Measurements from ENCODE around the gene ALDH16A1. TPM values are rescaled to one million over a fixed set of nuclear protein-coding genes. Genes with fewer than 3 reads are reported as not detected.

Gene ALDH16A1
- total RNA-seq, 1 donor from 2014 or later = 61.4 TPM

- Mint-ChIP-seq H3K9me3 (no peaks in the 10 kb centered on the region), H3K27ac (no peak overlapping the region), H3K36me3 (ENCODE audit: low read depth) (no peaks in the 10 kb centered on the region), H3K4me3 (no peak overlapping the region), H3K27me3 (peaks cover 82% of the 10 kb centered on the region), H3K4me1 (peaks cover 34% of the 10 kb centered on the region)
- ATAC-seq (ENCODE audit: low read depth) (no peak), DNase-seq (no peak)
- ChIA-PET CTCF (no interaction called here), POLR2A (interaction anchor here (0.7 kb wide), 1 partner anchor 483 kb away, joined by 5 read pairs; no protein-coding TSS in a partner anchor)
- intact Hi-C loops (cut with micrococcal nuclease) = no loop called here
- no peak for TF ChIP-seq CTCF (IDR thresholded peaks at IDR 0.05)
Observed at GRCh38 chr19:49435670-49436069, 17.4 kb upstream of the ALDH16A1 start.

GRCh38 chr19:49436381-49437017 lies 16.5 kb upstream of the ALDH16A1 start:
- DNase-seq = no peak
- intact Hi-C loops (cut with micrococcal nuclease) = no loop called here
- peak; percentile 50 for ATAC-seq (ENCODE audit: low read depth)
- POLR2A ChIA-PET = interaction anchor here (0.5 to 0.7 kb wide), 4 partner anchors 34 to 484 kb away, joined by 3 to 5 read pairs (median 4); partner anchors contain the start of gene GYS1
- Mint-ChIP-seq H3K4me3 (peak overlapping the region; percentile 7), H3K9me3 (no peaks in the 10 kb centered on the region), H3K36me3 (ENCODE audit: low read depth) (no peaks in the 10 kb centered on the region), H3K27ac (no peak overlapping the region), H3K4me1 (peaks cover 39% of the 10 kb centered on the region), H3K27me3 (peaks cover 82% of the 10 kb centered on the region)
- no peak for TF ChIP-seq CTCF (IDR thresholded peaks at IDR 0.05)
- CTCF ChIA-PET = no interaction called here

DNA sequence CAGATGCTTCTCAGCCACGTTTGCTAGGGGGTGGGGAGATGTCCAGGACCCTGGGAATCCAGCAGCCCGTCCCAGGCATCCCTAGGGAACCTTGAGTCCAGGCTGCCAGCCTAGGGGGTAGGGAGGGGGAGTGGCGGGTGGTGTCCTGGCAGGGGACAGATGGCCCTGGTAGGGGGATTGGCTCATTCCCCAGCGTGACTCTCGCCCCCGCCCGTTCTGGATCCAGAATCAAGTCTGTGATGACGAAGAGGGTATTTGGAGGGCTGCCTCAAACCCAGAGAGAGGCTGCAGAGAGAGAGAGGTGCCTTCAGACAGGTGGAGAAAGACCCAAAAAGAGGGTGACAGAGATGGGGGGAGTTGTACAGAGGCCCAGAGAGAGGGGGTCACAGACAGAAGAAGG lies 15.8 kb upstream of the ALDH16A1 start:
- POLR2A ChIA-PET = interaction anchor here (0.6 kb wide), 1 partner anchor 161 kb away, joined by 4 read pairs; no protein-coding TSS in a partner anchor
- TF ChIP-seq CTCF (IDR thresholded peaks at IDR 0.05) = no peak
- no peak overlapping the region for H3K4me3 Mint-ChIP-seq

GRCh38 chr19:49438261-49438660 lies 14.8 kb upstream of the ALDH16A1 start:
- Mint-ChIP-seq H3K4me3 (no peak overlapping the region), H3K27me3 (peaks cover 82% of the 10 kb centered on the region), H3K4me1 (peaks cover 43% of the 10 kb centered on the region), H3K36me3 (ENCODE audit: low read depth) (no peaks in the 10 kb centered on the region), H3K27ac (no peak overlapping the region), H3K9me3 (no peaks in the 10 kb centered on the region)
- DNase-seq = no peak
- intact Hi-C loops (cut with micrococcal nuclease) = no loop called here
- no peak for TF ChIP-seq CTCF (IDR thresholded peaks at IDR 0.05)
- CTCF ChIA-PET = no interaction called here
- POLR2A ChIA-PET = no interaction called here
- ATAC-seq (ENCODE audit: low read depth) = no peak

More for the DNA sequence above, 15.8 kb upstream of the ALDH16A1 start:
- Mint-ChIP-seq H3K9me3 (no peaks in the 10 kb centered on the region), H3K27me3 (peaks cover 85% of the 10 kb centered on the region), H3K36me3 (ENCODE audit: low read depth) (no peaks in the 10 kb centered on the region), H3K27ac (no peak overlapping the region), H3K4me1 (peaks cover 42% of the 10 kb centered on the region)
- no peak for ATAC-seq (ENCODE audit: low read depth)
- DNase-seq = no peak
- CTCF ChIA-PET = no interaction called here
- intact Hi-C loops (cut with micrococcal nuclease) = no loop called here

DNA sequence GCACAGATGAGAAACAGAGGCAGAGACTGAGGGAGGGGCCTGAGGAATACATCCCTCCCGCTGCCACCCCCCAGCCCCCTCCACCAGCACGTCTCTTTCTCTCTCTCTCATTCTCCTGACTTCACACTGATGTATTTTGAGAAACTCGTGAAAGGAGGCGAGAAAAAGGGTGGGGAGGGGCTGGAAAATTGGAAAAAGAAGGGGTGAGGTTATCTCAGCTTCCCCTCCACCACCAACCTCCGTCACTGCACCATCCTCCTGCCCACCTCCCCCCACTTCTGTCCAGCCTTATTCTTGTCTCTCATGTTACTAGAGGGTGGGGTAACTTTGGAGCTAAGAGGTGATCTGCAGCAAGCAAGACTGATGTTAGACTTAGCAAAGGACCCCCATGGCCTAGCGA lies 13.2 kb upstream of the ALDH16A1 start:
- CTCF ChIA-PET = no interaction called here
- Mint-ChIP-seq H3K4me3 (no peak overlapping the region), H3K9me3 (no peaks in the 10 kb centered on the region), H3K27ac (no peak overlapping the region), H3K4me1 (peaks cover 47% of the 10 kb centered on the region), H3K36me3 (ENCODE audit: low read depth) (no peaks in the 10 kb centered on the region), H3K27me3 (peaks cover 70% of the 10 kb centered on the region)
- POLR2A ChIA-PET = interaction anchor here (0.8 to 0.9 kb wide), 2 partner anchors 10 to 92 kb away, joined by 3 read pairs; no protein-coding TSS in a partner anchor
- TF ChIP-seq CTCF (IDR thresholded peaks at IDR 0.05) = no peak
- intact Hi-C loops (cut with micrococcal nuclease) = loop anchor here (2.0 kb wide), 1 partner anchor 17 kb away; the partner anchor contains the start of gene PTH2
- ATAC-seq (ENCODE audit: low read depth) (no peak), DNase-seq (no peak)
